ENCODE results near the gene TAP1.
A peak's percentile ranks its signal among the peaks of the same experiment; 100 is the strongest.
"Not testable (repeated sequence)": the region's sequence is repeated elsewhere in the genome, so short reads cannot be mapped to it uniquely, and the experiment has no call there.

Gene TAP1

GRCh38 chr6:32853541-32854375, at the start of gene TAP1, which contains the start of gene PSMB9:
Gene TAP1 (minus strand): TSS chr6:32853704. CDS start chr6:32853636, 68 bp downstream.
Gene PSMB9 (plus strand): TSS chr6:32854192. CDS start chr6:32854230, 38 bp downstream.
- peak; percentile 84 to 87 for ATAC-seq

- ATAC-seq, result peak; percentile 8
Measured at GRCh38 chr6:32895006-32895345, 41.5 kb upstream of the TAP1 start.

DNA sequence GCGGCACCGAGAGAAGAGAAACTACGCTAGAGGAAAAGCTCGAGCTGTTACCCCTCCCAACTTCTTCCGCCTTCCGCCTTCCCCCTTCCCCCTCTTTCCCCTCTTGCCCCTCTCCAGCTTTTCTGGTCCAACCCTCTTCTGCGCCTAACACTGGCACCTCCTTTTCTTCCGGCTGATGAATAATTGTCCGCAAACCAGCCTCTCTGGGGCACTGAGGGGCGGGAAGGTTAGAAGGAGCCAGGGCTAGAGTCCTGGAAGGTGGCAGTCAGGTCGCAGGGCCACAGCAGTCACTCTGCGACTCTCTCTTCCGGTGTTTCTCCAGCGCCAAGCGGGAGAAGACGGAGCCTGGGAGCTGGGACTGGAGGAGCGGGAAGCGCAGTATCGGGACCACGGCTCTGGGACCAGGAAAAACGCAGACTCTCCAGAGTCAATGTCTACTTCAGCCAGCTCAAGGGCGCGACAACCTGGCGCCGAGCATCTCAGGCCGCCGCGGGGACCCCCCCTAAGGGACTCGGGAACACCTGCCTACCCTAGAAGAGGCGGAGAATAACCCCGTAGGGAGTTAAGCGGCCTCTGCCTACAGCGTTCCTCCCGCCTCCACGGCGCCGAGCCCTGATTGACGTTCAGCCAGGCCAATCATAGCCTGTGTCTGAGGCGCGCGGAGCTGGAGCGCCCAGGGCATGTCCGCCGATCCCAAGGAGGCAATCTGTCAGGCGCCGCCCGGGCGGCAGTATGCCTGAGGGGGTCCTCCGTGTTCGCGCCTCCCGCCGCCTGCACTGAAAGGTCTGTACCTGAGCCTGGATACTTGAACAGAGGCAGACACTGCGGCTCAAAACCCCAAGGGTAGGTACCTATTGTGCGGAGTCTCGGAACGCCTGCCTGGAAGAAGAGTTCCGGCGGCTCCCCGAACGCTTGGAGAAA, 40.8 kb upstream of the TAP1 start:
- peak; percentile 99 to 100 for ATAC-seq

- no peak for ATAC-seq
Measured at GRCh38 chr6:32890831-32891230, 37.3 kb upstream of the TAP1 start.

GRCh38 chr6:32889533-32889932, 36.0 kb upstream of the TAP1 start:
- no peak for ATAC-seq

GRCh38 chr6:32888576-32888975, 35.1 kb upstream of the TAP1 start:
- ATAC-seq, result no peak

DNA sequence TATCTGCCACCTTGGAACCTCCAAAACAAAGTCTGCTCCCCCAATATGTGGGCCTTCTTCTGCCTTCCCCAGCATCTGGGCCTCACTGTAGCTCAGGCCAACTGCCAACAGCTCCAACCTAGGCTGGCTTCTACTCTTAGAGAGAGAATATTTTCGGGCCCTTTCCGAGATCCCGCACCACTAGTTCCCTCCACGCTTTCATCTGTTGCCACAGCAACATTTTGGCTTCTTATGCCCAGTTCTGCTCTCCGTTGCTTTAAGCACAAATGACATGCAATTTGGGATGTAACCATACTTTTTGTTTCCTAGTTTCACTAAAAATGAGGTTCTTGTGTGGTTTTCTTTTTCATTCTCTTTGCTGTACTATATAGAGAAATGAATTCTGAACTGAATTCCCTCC, 34.1 kb upstream of the TAP1 start:
- no peak for ATAC-seq

- no peak for ATAC-seq
Measured at GRCh38 chr6:32886681-32887383, 33.3 kb upstream of the TAP1 start.

DNA sequence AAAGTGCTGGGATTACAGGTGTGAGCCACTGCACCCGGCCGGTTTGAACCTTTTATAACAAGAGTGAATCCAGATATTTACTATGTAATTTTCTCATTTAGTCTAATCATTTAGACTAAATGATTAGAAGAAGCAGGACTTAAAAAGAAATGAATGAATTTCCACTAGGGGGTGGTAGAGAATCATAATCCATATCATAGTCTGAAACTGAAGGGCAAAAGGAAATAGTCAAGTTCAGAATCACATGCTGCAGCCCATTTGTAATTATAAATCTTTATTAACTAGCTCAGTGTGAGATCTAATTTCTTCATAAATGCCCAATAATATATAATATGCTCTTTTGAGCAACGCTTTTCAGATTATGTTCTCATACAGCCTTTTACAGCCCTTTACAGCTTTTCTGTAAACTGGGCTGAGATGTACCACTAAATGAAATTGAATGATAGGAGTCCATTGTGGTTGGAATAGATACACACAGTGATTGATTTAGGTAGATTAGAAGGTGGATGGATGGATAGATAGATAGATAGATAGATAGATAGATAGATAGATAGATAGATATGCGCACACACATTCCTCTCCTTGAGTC, 32.3 kb upstream of the TAP1 start:
- ATAC-seq, result peak in 1 of 2 donors; percentile 48

DNA sequence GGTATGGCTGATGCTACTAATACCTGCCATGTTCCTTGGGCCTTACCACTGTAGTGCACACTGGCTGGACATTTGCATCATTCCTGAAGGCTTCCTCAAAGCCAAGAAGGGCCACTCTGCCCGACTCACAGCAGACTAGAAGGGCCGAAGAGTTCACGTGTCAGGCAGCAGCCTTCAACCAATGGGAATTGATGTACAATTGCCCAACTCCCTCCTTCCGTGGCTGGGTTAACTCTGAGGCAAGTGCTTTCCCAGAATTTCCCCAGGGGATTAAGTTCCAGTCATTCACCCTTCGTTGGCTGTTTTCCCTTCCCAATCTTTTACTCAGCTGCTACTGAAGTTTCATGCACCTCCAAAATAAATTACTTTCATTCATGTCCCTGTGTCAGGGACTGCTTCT, 30.3 kb upstream of the TAP1 start:
- ATAC-seq, result no peak

- ATAC-seq, result peak in 1 of 2 donors; percentile 67
Measured at GRCh38 chr6:32882879-32883250, 29.4 kb upstream of the TAP1 start.

DNA sequence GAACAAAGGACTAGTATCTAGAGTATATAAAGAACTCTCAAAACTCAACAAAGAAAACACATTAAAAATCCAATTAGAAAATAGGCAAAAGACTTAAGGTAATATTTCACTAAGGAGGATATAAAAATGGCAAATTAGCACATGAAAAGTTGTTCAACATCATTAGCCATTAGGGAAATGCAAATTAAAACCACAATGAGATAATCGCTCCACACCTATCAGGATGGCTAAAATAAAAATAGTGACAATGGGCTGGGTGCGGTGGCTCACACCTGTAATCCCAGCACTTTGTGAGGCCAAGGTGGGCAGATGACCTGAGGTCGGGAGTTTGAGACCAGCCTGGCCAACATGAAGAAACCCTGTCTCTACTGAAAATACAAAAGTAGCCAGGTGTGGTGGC, 27.5 kb upstream of the TAP1 start:
- ATAC-seq, result not testable (repeated sequence)

DNA sequence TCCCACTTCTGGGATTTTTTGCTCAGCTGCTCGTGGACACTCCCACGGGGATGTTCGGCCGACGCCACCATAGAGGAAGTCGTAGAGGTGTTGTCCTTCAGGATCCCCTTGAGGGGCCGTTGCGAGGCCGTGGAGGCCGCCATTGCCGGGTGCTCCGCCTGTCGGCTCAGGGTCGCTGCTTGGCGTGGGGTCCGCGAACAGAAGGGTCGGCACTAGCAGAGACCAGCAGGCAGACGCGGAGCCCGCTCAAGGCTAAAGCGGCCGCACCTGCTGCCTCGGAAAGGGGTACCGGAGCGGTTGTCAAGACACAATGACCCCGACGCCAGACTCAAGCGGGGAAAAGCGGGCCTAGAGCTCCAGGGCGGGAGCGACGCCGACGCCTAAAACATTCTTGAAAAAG, 26.2 kb upstream of the TAP1 start:
- ATAC-seq, result no peak

DNA sequence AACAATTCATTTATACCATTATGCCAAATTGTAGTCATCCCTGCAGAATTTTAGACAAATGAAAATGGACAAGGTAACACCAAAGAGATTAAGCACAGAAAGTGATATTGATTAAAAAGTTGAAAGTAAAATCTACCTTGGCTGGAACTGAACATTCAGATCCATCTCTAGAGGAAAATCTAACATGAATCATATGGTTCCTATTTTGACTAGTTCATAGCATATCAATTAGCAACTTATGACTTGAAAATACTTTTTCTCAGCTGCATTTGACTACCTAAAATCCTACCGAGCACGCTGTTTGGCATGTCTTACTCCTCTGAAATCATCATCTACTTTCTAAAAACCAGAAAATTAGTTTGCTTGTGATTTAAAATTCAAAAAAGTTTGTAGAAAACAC, 23.1 kb upstream of the TAP1 start:
- peak in 1 of 2 donors; percentile 59 for ATAC-seq

GRCh38 chr6:32873947-32874346, 20.4 kb upstream of the TAP1 start:
- ATAC-seq, result not testable (repeated sequence)

DNA sequence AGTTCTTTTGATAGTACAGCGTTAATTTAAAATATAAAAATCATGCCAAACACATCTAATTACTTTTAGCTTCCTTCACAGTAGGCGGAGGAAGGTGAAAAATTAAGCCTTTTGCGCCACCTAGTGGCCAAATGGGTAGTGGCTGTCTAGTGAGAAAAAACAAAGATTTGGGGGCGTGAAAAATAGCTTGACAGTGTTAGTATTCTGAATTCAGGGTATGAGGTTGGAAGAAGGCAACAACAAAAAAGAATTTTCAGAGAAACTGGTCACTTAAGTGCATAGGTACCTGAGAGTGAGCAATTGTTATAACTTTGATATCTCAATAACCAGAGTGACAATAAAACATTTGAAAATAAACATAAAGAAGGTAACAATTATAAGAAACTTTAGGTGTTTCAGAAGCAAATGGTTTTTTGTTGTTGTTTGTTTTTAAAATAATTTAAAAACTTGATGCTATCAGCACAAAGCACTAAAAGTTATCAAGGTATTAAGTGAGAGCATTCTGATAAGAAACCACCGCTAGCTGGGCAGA, 14.8 kb upstream of the TAP1 start:
- peak; percentile 84 to 86 for ATAC-seq

DNA sequence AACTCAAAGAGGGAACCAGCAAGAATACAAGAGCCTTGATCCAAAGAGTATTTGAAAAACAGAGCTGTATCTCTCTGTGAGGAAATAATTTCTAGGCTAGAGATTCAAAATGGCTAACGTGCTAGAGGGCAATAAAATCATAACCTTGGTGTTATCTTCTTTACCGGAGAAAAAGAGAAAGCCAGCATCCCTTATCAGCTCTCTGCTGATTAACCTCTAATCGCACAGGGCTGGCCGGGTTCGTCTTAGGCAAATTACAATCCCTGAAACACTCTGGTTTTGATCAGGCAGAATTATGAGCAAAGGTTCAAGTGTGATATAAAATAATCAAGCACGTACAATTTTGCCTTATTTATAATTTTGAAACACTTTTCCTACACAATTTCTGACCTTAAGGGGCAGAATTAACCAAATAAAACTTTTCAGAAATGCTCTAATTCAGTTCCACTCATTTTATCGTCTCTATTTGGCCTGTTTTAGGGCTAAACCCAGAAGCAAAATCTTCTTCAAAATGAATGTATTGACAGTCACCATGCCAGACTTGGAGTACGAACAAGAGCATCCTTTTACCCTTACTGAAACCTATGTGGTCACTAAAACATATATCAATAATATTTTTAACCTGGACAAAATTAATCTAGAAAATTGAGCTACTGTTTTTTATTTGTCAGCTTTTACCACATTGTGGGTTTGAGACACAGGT, 14.2 kb upstream of the TAP1 start:
- ATAC-seq, result peak in 1 of 2 donors; percentile 16

- ATAC-seq, result peak in 1 of 2 donors; percentile 24
Measured at GRCh38 chr6:32867022-32867477, 13.5 kb upstream of the TAP1 start.

DNA sequence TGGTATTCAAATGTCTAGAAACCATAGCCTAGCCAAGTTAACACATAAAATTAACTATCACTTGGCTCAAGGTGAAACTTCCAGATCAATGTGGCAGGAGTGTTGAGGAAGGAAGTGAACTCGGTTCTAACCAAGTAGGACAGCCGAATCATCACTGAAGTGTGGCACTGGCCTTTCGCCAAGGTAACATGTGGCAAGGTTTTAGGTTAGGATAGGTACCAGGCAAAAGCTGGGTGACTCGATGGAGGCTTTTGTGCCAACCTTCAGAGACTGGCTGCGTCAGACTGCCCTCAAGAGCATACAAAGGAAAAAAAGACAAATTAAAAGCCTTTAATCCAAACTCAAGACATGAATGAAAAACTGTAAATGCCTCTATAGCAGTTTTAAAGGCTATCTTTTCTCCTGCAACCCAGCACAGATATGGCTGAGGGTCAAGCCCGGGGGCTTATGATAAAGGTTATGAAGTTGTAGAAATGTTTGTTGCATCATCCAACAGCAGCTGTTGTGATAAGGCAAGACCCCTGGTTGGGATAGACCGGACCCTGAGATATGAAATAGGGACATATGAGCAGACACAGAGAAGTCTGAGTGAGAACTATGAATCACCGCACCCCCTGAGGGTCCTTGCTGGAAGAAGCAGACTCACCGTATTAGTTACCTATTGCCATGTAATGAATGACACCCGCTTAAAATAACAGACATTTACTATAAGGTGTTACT, 12.4 kb upstream of the TAP1 start:
- ATAC-seq, result no peak

DNA sequence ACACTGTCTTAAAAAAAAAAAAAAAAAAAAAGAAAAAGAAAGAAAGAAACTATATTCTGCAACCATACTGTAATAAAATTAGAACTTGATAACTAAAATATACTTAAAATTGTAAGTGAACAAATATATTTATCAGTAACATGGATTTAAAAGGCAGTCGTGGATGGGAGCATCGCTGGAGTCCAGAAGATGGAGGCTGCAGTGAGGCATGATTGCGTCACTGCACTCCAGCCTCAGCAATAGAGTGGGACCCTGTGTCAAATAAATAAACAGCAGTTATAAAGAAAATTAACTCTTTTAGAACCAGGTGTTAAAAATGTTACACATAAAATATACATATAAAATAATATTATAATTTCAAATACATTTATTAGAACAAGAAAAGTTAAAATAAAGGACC, 9.2 kb upstream of the TAP1 start:
- ATAC-seq, result no peak

- ATAC-seq, result no peak
Measured at GRCh38 chr6:32860674-32861073, 7.2 kb upstream of the TAP1 start.
